ENCODE data around the gene TVP23C.
"Not testable (repeated sequence)": the region's sequence is repeated elsewhere in the genome, so short reads cannot be mapped to it uniquely, and the experiment has no call there.

TVP23C gene

DNA sequence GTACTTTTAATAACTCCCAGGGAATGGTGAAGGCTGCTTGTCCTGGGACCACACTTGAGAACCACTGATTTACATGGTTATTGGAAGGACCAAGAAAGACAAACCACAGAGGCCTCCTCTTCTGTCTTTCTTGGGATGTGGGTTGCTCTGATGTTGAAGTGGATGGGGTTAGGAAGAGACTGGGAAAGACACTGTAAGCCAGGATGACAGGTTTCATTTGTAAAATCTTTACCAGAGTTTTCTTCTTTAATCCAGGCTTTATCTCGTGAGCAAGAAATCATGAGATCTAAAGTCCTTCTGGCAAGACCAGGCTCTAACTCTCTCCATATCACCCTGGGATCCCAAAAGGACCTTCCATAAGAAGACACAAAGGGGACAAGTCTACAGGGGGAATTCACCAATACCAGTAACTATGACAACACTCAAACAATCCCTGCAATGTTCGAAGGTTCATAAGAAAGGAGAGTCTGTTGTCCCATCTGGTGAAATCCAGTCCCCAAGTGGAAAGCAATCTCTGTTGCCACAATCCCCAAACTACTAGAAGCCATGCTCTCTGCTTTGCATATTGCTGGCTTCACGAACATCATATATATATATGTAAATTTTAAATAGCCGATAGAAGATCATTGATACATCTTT is 51.1 kb downstream of the TVP23C start:
- DNase-seq (ENCODE audit: extremely low read depth, low read depth), result no peak
- TF ChIP-seq, protein P1, sequence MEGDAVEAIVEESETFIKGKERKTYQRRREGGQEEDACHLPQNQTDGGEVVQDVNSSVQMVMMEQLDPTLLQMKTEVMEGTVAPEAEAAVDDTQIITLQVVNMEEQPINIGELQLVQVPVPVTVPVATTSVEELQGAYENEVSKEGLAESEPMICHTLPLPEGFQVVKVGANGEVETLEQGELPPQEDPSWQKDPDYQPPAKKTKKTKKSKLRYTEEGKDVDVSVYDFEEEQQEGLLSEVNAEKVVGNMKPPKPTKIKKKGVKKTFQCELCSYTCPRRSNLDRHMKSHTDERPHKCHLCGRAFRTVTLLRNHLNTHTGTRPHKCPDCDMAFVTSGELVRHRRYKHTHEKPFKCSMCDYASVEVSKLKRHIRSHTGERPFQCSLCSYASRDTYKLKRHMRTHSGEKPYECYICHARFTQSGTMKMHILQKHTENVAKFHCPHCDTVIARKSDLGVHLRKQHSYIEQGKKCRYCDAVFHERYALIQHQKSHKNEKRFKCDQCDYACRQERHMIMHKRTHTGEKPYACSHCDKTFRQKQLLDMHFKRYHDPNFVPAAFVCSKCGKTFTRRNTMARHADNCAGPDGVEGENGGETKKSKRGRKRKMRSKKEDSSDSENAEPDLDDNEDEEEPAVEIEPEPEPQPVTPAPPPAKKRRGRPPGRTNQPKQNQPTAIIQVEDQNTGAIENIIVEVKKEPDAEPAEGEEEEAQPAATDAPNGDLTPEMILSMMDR (IDR thresholded peaks at IDR 0.05; ENCODE audit: low read depth, low read length), result no peak

DNA sequence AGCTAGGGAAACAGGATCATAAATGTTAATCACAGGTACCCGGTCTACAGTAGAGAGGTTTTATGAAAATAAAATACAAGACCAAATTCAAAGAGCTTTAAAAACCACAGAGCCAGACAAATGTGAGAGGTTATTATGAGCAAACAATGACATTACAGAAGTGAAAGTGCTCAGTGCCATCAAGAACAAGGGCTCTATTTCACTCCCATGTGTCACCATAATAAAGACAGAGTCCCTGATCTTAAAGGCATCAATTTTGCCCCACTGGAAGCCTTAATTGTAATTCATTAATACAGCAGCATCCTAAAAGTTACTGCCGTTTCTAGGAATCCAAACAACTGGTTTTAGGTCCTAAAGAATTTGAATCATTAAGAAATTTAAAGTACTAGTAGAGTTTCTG is 52.1 kb downstream of the TVP23C start:
- DNase-seq (ENCODE audit: extremely low read depth, low read depth), result no peak

DNA sequence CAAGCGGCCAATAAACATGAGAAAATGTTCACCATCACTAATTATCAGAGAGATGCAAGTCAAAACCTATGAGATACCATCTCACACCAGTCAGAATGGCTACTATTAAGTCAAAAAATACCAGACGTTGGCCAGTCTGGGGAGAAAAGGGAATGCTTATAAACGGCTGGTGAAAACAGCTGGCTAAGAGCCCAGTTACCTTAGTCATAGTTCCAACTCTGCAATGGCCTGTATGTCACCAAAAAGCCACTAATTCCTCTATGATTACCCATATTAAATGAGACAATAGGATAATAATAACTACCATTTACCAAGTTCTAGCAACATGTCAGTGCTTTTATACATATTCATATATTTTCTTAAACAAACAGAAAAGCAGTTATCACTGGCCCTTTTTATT is 52.9 kb downstream of the TVP23C start:
- TF ChIP-seq, protein P1 (IDR thresholded peaks at IDR 0.05; ENCODE audit: low read depth, low read length), result no peak
- no peak for DNase-seq (ENCODE audit: extremely low read depth, low read depth)

More for the DNA sequence above, 52.1 kb downstream of the TVP23C start:
- TF ChIP-seq, protein P1 (IDR thresholded peaks at IDR 0.05; ENCODE audit: low read depth, low read length), result no peak

DNA sequence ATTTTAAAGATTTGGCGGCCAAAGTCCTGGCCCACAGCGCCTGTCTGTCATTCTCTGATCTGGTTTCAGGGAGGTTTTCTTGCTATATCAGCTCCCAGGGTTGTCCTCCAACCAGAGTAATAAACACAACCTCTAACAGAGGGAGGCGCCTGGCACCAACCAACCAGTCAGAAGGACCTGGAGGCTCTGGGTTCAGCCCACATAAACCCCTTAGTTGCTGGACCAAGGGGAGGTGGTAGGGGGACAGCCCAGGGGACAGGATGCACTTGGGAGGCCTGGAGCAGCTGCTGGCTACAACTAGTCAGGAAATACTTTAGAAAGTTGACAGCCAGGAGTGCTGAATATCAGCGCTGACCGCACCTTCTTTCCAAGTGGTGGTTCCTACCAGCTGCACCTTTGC is 54.2 kb downstream of the TVP23C start:
- no peak for DNase-seq (ENCODE audit: extremely low read depth, low read depth)
- TF ChIP-seq, protein P1 (IDR thresholded peaks at IDR 0.05; ENCODE audit: low read depth, low read length), result no peak

DNA sequence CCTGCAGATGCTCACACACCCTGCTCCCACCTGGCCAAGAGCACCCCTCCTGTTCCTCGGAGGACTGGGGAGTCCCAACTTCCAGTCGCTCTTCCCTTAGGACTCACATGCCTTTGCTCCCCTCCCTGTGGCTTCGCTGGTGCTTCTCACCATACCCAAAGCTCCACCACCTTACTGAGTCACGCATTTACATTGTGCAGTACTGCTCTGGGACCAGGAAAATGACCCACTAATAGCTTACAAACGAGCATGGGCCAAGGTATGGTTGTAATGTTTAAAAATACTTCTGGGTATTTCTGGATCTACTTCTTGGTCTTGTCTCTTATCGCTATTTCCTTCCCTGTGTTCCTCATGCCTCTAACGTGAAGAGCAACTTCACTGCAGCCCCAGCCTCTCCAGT is 54.8 kb downstream of the TVP23C start:
- DNase-seq (ENCODE audit: extremely low read depth, low read depth), result no peak
- TF ChIP-seq, protein P1 (IDR thresholded peaks at IDR 0.05; ENCODE audit: low read depth, low read length), result no peak

DNA sequence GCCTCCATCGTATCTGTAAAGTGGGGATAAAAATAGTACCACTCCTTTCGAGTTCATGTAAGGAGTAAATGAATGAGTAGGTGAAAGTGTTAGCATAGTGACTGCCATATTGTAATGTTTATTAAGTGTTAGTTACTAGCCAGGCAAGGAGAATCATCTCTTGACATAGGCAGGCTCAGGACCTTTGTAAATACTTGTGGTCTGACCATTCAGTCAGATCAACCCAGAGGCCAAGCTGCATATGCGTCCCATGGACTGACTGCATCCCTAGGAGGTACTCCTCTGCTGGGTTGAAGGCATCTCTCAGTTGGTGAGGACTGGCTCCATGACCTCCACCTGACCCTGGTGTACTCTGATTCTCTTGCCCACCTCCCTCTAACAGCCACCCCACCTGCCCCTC is 55.4 kb downstream of the TVP23C start:
- TF ChIP-seq, protein P1 (IDR thresholded peaks at IDR 0.05; ENCODE audit: low read depth, low read length), result no peak
- DNase-seq (ENCODE audit: extremely low read depth, low read depth), result no peak

DNA sequence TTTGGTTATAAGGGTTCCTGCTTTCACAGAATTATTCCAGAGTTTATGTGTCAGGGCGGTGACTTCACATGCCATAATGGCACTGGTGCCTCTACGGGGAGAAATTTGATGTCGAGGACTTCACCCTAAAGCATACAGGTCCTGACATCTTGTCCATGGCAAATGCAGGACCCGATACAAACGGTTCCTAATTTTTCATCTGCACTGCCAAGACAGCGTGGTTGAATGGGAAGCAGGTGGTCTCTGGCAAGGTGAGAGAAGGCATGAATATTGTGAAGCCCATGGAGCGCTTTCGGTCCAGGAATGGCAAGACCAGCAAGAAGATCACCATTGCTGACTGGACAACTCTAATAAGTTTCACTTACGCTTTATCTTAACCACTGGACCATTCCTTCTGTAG is 56.3 kb downstream of the TVP23C start:
- DNase-seq (ENCODE audit: extremely low read depth, low read depth), result no peak
- TF ChIP-seq, protein P1 (IDR thresholded peaks at IDR 0.05; ENCODE audit: low read depth, low read length), result no peak

DNA sequence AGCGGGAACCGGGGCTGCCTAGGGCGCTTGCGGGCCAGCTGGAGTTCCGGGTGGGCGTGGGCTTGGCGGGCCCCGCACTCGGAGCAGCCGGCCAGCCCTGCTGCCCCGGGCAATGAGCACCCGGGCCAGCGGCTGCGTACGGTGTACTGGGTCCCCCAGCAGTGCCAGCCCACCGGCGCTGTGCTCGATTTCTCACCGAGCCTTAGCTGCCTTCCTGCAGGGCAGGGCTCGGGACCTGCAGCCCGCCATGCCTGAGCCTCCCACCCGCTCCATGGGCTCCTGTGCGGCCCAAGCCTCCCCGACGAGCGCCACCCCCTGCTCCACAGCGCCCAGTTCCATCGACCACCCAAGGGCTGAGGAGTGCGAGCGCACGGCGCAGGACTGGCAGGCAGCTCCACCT is 57.6 kb downstream of the TVP23C start:
- DNase-seq (ENCODE audit: extremely low read depth, low read depth), result not testable (repeated sequence)
